ENCODE data around the gene INSR. TPM values are rescaled to one million over a fixed set of nuclear protein-coding genes. Genes with fewer than 3 reads are reported as not detected.

The INSR gene
- total and polyA plus RNA-seq, 2 experiments from 2014 or later, result 19.2 to 52.1 TPM

GRCh38 chr19:7292352-7292949 lies 1.8 kb downstream of the INSR start:
- Histone ChIP-seq H3F3A (replicated peaks; ENCODE audit: low read depth) (0 out of 2 replicates have a peak, but pooled peaks cover 6% of the 10 kb centered on the region), H3K4me2 (peak overlapping the region; percentile 85), H2AFZ (no peak overlapping the region), H3K79me2 (replicated peaks; ENCODE audit: insufficient read depth) (peaks cover 54% of the 10 kb centered on the region), H4K20me1 (replicated peaks; ENCODE audit: insufficient read depth) (peaks cover 8% of the 10 kb centered on the region), H3K36me3 (ENCODE audit: insufficient read depth) (no peaks in the 10 kb centered on the region), H3K4me1 (ENCODE audit: insufficient read depth) (peaks cover 16% of the 10 kb centered on the region), H3K27me3 (ENCODE audit: insufficient read depth) (peaks cover 8% of the 10 kb centered on the region; the same call in 1 of the 2 replicates), H3K27ac (ENCODE audit: low read depth) (no peak overlapping the region), H3K9me2 (ENCODE audit: insufficient read depth) (no peaks in the 10 kb centered on the region), H3K4me3 (peak overlapping the region; percentile 78)
- peak overlapping the region; percentile 73 for H3K4me3 Mint-ChIP-seq
- H3K36me3 Mint-ChIP-seq (ENCODE audit: low read depth), result no peaks in the 10 kb centered on the region
- TF ChIP-seq EZH2phosphoT487 (IDR thresholded peaks at IDR 0.05; ENCODE audit: unreplicated experiment) (no peak), REST (IDR thresholded peaks at IDR 0.05; ENCODE audit: unreplicated experiment) (no peak), JUNB (IDR thresholded peaks at IDR 0.05; ENCODE audit: unreplicated experiment) (no peak), EZH2 (IDR thresholded peaks at IDR 0.05; ENCODE audit: low read depth, unreplicated experiment) (no peak), ZNF462 (CRISPR knock-in tag; IDR thresholded peaks at IDR 0.05) (no peak), CREB1 (CRISPR knock-in tag; IDR thresholded peaks at IDR 0.05; ENCODE audit: low read depth) (no peak), ZNF114 (CRISPR knock-in tag; IDR thresholded peaks at IDR 0.05) (no peak), CTCF (conservative IDR thresholded peaks at IDR 0.05; ENCODE audit: low read depth in 2 of 2) (no peak), ZNF331 (CRISPR knock-in tag; IDR thresholded peaks at IDR 0.05; ENCODE audit: low read depth) (no peak), STAT1 (IDR thresholded peaks at IDR 0.05; ENCODE audit: unreplicated experiment) (no peak), NANOG (IDR thresholded peaks at IDR 0.05; ENCODE audit: borderline replicate concordance) (no peak), ETS1 (IDR thresholded peaks at IDR 0.05) (no peak), POLR2AphosphoS5 (IDR thresholded peaks at IDR 0.05; ENCODE audit: low read depth) (no peak)
- H3K4me1 Mint-ChIP-seq, result peaks cover 24% of the 10 kb centered on the region
- no peaks in the 10 kb centered on the region for H3K9me3 Mint-ChIP-seq
- H3K27me3 Mint-ChIP-seq (ENCODE audit: insufficient read depth, low read depth, poor library complexity), result peaks cover 13% of the 10 kb centered on the region
- peak; percentile 56 for DNase-seq (ENCODE audit: low spot score)
- no peak for ATAC-seq
- H3K27ac Mint-ChIP-seq, result no peak overlapping the region
